ENCODE measurements around the gene FHAD1. TPM values are rescaled to one million over a fixed set of nuclear protein-coding genes. Genes with fewer than 3 reads are reported as not detected.

Gene FHAD1
- total RNA-seq, 1 donor: 0.63 TPM

DNA sequence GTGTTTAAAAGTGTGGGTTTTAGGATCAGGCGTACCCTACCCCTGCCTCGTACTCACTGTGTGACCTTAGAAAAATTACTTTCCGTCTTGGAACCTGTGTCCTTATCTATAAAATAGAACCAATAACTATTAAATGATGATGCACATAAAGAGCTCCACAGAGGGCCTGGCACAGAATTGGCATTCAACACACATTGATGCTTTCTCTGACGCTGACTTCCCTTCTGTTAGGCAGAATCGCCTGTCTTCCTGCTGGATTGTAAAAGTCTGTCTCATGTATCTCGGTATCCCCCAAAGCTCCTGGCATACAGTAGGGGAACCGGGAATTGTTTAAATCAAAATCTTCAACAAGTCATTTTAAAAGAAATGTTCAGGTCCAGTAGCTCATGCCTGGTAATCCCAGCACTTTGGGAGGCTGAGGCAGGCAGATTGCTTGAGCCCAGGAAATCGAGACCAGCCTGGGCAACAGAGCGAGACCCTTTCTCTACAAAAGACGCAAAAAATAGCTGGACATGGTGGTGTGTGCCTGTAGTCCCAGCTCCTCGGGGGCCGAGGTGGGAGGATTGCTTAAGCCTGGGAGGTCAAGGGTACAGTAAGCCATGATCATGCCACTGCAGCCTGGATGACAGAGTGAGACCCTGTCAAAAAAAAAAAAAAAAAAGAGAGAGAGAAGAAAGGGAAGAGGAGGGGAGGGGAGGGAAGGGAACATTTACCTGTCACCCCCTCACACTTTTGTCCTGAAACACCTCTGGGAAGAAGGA is 41.3 kb upstream of the FHAD1 start:
- DNase-seq (ENCODE audit: low read depth): no peak
- no peak overlapping the region for H3K4me3 ChIP-seq (ENCODE audit: low read depth, low read length)
- TF ChIP-seq, protein P1, sequence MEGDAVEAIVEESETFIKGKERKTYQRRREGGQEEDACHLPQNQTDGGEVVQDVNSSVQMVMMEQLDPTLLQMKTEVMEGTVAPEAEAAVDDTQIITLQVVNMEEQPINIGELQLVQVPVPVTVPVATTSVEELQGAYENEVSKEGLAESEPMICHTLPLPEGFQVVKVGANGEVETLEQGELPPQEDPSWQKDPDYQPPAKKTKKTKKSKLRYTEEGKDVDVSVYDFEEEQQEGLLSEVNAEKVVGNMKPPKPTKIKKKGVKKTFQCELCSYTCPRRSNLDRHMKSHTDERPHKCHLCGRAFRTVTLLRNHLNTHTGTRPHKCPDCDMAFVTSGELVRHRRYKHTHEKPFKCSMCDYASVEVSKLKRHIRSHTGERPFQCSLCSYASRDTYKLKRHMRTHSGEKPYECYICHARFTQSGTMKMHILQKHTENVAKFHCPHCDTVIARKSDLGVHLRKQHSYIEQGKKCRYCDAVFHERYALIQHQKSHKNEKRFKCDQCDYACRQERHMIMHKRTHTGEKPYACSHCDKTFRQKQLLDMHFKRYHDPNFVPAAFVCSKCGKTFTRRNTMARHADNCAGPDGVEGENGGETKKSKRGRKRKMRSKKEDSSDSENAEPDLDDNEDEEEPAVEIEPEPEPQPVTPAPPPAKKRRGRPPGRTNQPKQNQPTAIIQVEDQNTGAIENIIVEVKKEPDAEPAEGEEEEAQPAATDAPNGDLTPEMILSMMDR (IDR thresholded peaks at IDR 0.05; ENCODE audit: insufficient read depth, low read length): no peak

DNA sequence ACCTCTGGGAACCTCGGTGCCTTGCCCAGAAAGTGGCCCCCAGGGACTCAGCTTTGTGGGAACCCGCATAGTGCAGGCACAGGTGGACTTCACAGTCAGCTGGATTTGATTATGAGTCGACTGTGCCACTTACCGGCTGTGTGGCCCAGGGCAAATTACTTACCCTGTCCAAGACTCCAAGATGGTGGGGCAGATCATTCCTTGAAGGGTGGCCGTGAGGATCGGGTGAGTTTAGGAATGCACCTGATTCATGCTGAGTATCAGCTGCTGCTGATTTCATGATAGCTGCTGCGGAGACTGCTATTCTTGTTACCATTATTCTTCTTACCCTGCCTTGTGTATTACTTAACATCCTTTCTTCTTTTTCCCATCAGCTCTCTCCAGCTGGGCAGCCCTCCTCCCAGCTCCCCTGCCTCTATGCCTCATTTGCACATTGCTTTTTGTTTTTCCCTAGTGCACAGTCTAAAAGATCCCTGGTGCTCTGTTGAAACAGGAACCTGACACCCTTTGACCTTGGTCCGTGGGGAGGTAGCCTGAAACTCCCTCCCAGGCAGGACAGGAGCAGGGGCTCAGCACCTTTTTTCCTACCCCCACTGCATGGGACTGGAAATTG is 40.5 kb upstream of the FHAD1 start:
- H3K4me3 ChIP-seq (ENCODE audit: low read depth, low read length): no peak overlapping the region
- no peak for DNase-seq (ENCODE audit: low read depth)
- TF ChIP-seq, protein P1 (IDR thresholded peaks at IDR 0.05; ENCODE audit: insufficient read depth, low read length): no peak

DNA sequence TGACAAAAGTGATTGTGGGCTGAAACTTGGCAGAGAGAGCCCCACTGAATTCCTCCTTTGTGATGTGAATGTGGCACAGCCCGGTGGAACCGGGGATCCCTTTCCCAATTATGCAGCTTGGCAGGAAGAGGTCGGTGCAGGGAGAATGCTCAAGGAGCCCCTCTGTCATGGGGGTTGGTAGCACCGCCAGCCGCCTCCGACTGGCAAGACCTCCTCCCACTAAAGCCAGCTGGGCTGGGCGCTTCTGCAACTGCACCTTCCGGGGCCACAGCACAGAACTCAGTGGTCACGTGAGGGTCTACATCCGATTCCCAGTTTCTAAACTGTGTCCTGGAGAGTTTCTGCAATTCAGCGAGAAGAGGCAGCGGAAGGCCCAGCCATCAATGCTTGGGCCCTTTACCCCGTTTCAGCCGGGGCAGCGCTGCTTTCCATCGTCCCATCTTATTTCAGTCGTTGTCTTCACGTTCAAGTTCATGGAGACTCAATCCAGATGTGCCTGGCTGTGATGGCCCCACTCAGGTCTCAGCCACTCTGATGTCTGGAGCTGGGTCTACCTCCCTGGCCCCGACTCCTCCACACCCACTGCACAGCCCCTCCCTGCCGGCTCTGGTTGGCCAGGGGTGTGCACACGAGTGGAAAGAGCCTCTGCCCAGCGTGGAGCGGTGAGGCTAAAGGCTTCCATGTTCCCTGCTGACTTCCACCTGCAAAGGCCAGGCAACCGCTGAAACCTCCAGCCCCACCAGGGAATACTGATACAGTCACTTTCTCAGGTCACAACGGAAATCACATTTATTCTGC is 39.8 kb upstream of the FHAD1 start:
- no peak overlapping the region for H3K4me3 ChIP-seq (ENCODE audit: low read depth, low read length)
- TF ChIP-seq, protein P1 (IDR thresholded peaks at IDR 0.05; ENCODE audit: insufficient read depth, low read length): no peak
- DNase-seq (ENCODE audit: low read depth): no peak

DNA sequence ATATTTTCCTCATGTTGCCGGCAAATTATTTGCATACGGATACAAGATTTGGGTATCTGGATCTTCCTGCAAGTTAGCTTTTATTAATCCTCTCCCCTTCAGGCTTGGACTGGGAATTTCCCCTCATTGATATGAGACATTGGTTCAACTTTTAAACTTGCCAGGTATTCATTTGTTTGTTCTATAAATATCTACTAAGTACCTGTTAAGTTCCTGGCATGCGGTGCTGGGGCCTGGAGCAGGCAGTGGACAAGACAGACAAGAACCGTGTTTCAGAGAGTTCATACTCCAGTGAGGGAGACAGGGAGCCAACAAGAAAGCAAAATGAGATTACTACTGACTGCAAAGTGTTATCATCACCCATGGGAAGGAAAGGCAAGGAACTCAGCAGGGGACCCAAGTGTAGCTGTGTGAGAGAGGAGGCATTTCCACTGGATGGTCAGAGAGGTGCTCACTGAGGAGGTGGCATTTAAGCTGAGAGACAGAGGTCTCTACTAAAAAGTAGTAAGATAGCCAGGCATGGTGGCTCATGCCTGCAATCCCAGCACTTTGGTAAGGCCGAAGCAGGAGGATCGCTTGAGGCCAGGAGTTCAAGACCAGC is 39.1 kb upstream of the FHAD1 start:
- H3K4me3 ChIP-seq (ENCODE audit: low read depth, low read length): no peak overlapping the region
- no peak for DNase-seq (ENCODE audit: low read depth)
- TF ChIP-seq, protein P1 (IDR thresholded peaks at IDR 0.05; ENCODE audit: insufficient read depth, low read length): no peak

DNA sequence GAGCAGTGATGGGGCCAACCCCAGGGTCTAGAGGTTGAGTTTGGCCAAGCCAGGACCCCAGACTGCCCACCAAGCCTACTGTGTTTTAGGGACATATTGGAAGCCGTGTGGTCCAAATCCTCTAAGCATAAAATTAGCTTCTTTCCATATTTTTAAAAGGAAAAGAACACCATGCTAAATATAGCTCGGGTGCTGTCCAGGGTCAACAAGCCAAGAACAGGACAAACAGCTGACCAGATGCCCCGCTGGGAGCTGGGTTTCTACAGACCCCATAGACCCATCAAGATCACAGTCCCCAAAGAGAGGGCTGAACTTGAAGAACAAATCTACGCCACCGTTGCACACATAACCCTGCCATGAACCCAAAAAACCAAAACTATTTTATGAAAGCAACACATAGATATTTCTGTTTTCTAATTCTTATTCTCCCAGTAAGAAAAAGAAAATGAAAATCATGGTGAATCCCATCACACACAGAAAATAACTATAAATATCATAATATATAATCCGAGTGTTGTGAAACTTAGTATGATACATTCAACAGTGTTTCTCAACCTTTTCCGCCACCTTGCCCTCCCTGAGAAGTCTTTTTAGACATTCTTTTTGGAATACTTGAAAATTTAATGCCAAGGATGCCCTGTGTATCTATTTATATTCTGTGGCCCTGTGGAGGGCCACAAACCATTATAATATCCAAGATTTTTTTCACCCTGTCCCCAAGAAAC is 36.2 kb upstream of the FHAD1 start:
- TF ChIP-seq, protein P1 (IDR thresholded peaks at IDR 0.05; ENCODE audit: insufficient read depth, low read length): no peak
- no peak for DNase-seq (ENCODE audit: low read depth)
- H3K4me3 ChIP-seq (ENCODE audit: low read depth, low read length): no peak overlapping the region

DNA sequence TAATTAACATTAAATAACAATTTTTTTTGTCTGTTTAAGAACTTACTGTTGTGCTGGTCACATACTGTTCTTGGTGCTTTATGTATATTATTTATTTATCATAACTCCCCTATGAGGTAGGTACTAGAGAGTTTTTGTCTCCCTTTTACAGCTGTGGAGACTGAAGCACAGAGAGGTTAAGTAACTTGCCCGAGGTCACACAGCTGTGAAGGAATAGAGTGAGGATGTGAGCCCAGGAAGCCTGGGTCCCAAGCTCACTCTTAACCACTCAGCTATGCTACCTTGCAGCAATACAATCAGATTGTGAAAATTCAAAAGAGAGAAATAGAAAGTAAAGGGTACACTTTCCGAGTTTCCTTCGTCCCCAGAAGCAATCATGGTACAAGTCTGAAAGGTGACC is 35.6 kb upstream of the FHAD1 start:
- H3K4me3 ChIP-seq (ENCODE audit: low read depth, low read length): no peak overlapping the region
- TF ChIP-seq, protein P1 (IDR thresholded peaks at IDR 0.05; ENCODE audit: insufficient read depth, low read length): no peak
- no peak for DNase-seq (ENCODE audit: low read depth)
